Gastroesophageal sphincter (tissue), 4 donors: ENCODE data around the gene CCNY. TPM values are rescaled to one million over a fixed set of nuclear protein-coding genes. Genes with fewer than 3 reads are reported as not detected.

Experiments used
- ATAC-seq: fragments of 150-250 bp; one replicate; pipeline ENCODE4 v1.9.1; 2016; ENCODE audit warnings: mild to moderate bottlenecking, moderate library complexity
- H3K27ac ChIP-seq, 4 donors: fragments of 200-600 bp; sonication (generic) in 3 of 4; 1 replicate in 3 of 4; 2 replicates in 1 of 4; pipeline ENCODE4 v1.5.1; 2016 to 2019
- H3K27me3 ChIP-seq: fragments of 200-600 bp; sonication (generic); one replicate; pipeline ENCODE4 v1.5.1; 2019
- H3K36me3 ChIP-seq, 2 donors: fragments of 200-600 bp; sonication (generic); one replicate each; pipeline ENCODE4 v1.5.1; 2019; ENCODE audit warnings: control low read depth in 1 of 2
- H3K4me1 ChIP-seq, 3 donors: fragments of 200-600 bp; sonication (generic); 1 replicate in 2 of 3; 2 replicates in 1 of 3; pipeline ENCODE4 v1.5.1; 2016 to 2019; ENCODE audit warnings: control low read depth in 2 of 3
- H3K4me3 ChIP-seq, 2 donors: fragments of 200-600 bp; sonication (generic); one replicate each; pipeline ENCODE4 v1.5.1; 2019; ENCODE audit warnings: mild to moderate bottlenecking in 1 of 2, moderate library complexity in 1 of 2
- H3K9me3 ChIP-seq, 3 donors: fragments of 200-600 bp; sonication (generic); one replicate each; pipeline ENCODE4 v1.5.1; 2017 to 2019; ENCODE audit warnings: control low read depth in 2 of 3
- CTCF ChIP-seq, 4 experiments: fragments of 200-600 bp in 2 of 4; fragments of 450-650 bp in 2 of 4; sonication (generic) in 1 of 4; IDR thresholded peaks; one replicate each; pipeline ENCODE4 v1.5.1; 2017 to 2019; ENCODE audit warnings: antibody characterized with exemption in 4 of 4, mild to moderate bottlenecking in 2 of 4, moderate library complexity in 2 of 4
- EP300 ChIP-seq: sonication (generic); formaldehyde crosslinking; IDR thresholded peaks from one replicate; pipeline ENCODE4 v1.6.1; 2017; ENCODE audit warnings: antibody characterized with exemption, mild to moderate bottlenecking
- POLR2A ChIP-seq, 2 donors: fragments of 450-650 bp; IDR thresholded peaks; one replicate each; pipeline ENCODE4 v1.6.1; 2017; ENCODE audit warnings: antibody characterized with exemption in 2 of 2, mild to moderate bottlenecking in 2 of 2, moderate library complexity in 1 of 2
- POLR2AphosphoS5 ChIP-seq: sonication (generic); formaldehyde crosslinking; IDR thresholded peaks from one replicate; pipeline ENCODE4 v1.6.1; 2017; ENCODE audit warnings: antibody characterized with exemption
- WGBS, 2 donors: methylation state at CpG; one replicate each; pipeline ENCODE4 v1.1.5; 2018; ENCODE audit warnings: low coverage in 1 of 2; 5-methylcytosine and 5-hydroxymethylcytosine counted together
- total RNA-seq, 4 donors: library from RNA; depleted of rRNA; stranded (reverse); fragments of >200 nt; gene quantifications; one replicate each; pipeline ENCODE4 v1.1.0, GENCODE V29; 2016

Gene CCNY
- total RNA-seq, 4 donors from 2014 or later: 35.5 to 106 (median 63.2) TPM

- Histone ChIP-seq H3K4me1 (peaks cover 0 to 66% (median 6%) of the 10 kb centered on the region in 3 donors), H3K27ac (no peak overlapping the region), H3K9me3 (peaks cover 0 to 12% (median 0%) of the 10 kb centered on the region in 3 donors), H3K36me3 (no peaks in the 10 kb centered on the region), H3K27me3 (no peaks in the 10 kb centered on the region), H3K4me3 (no peak overlapping the region)
- 89 to 90% methylated on average over 1 to 2 of the region's 2 CpGs for WGBS, 2 donors
- ATAC-seq: no peak
- TF ChIP-seq CTCF (IDR thresholded peaks at IDR 0.05) (no peak), EP300 (no peak), POLR2AphosphoS5 (no peak), POLR2A (IDR thresholded peaks at IDR 0.05) (no peak)
Observed at GRCh38 chr10:35390843-35391152, 54.5 kb downstream of the CCNY start.

GRCh38 chr10:35391153-35391953, 55.0 kb downstream of the CCNY start:
- peaks cover 0 to 12% (median 0%) of the 10 kb centered on the region in 3 donors for H3K9me3 ChIP-seq

GRCh38 chr10:35391954-35392262, 55.6 kb downstream of the CCNY start:
- TF ChIP-seq EP300: no peak
- TF ChIP-seq POLR2AphosphoS5: no peak
- no peak for TF ChIP-seq POLR2A (IDR thresholded peaks at IDR 0.05)
- no peak for TF ChIP-seq CTCF (IDR thresholded peaks at IDR 0.05)
- 100% methylated on average over 2 of the region's 2 CpGs for WGBS, 2 donors
- Histone ChIP-seq H3K4me1 (peaks cover 0 to 69% (median 8%) of the 10 kb centered on the region in 3 donors), H3K4me3 (no peak overlapping the region), H3K36me3 (no peaks in the 10 kb centered on the region), H3K27ac (no peak overlapping the region), H3K27me3 (no peaks in the 10 kb centered on the region), H3K9me3 (peaks cover 0 to 12% (median 0%) of the 10 kb centered on the region in 3 donors)
- ATAC-seq: no peak

More at GRCh38 chr10:35391153-35391953, 55.0 kb downstream of the CCNY start:
- WGBS, 2 donors: 93 to 95% methylated on average over 9 of the region's 9 CpGs
- Histone ChIP-seq H3K4me1 (peaks cover 0 to 69% (median 6%) of the 10 kb centered on the region in 3 donors), H3K27me3 (no peaks in the 10 kb centered on the region), H3K36me3 (no peaks in the 10 kb centered on the region), H3K27ac (no peak overlapping the region), H3K4me3 (no peak overlapping the region)
- ATAC-seq: no peak
- TF ChIP-seq POLR2A (IDR thresholded peaks at IDR 0.05): no peak
- no peak for TF ChIP-seq POLR2AphosphoS5
- no peak for TF ChIP-seq EP300
- no peak for TF ChIP-seq CTCF (IDR thresholded peaks at IDR 0.05)

GRCh38 chr10:35392482-35393228, 56.3 kb downstream of the CCNY start:
- Histone ChIP-seq H3K36me3 (no peaks in the 10 kb centered on the region), H3K27ac (no peak overlapping the region), H3K27me3 (no peaks in the 10 kb centered on the region), H3K9me3 (peaks cover 0 to 12% (median 0%) of the 10 kb centered on the region in 3 donors), H3K4me1 (peaks cover 0 to 69% (median 4%) of the 10 kb centered on the region in 3 donors), H3K4me3 (no peak overlapping the region)
- WGBS, 2 donors: 87 to 90% methylated on average over 7 of the region's 8 CpGs
- no peak for TF ChIP-seq POLR2A (IDR thresholded peaks at IDR 0.05)
- ATAC-seq: no peak

GRCh38 chr10:35394411-35394851, 58.1 kb downstream of the CCNY start:
- WGBS, 2 donors: 76 to 81% methylated on average over 6 of the region's 6 CpGs
- Histone ChIP-seq H3K4me1 (peaks cover 0 to 81% (median 7%) of the 10 kb centered on the region in 3 donors), H3K27ac (no peak overlapping the region), H3K9me3 (peaks cover 0 to 12% (median 0%) of the 10 kb centered on the region in 3 donors), H3K36me3 (no peaks in the 10 kb centered on the region), H3K4me3 (no peak overlapping the region), H3K27me3 (no peaks in the 10 kb centered on the region)
- ATAC-seq: no peak
- TF ChIP-seq EP300: no peak
- TF ChIP-seq POLR2A (IDR thresholded peaks at IDR 0.05): no peak
- no peak for TF ChIP-seq POLR2AphosphoS5
- no peak for TF ChIP-seq CTCF (IDR thresholded peaks at IDR 0.05)
